ENCODE data around the gene BAZ2B. TPM values are rescaled to one million over a fixed set of nuclear protein-coding genes. Genes with fewer than 3 reads are reported as not detected.

The BAZ2B gene
- total RNA-seq, 4 donors from 2014 or later, result 122 to 181 (median 143) TPM

DNA sequence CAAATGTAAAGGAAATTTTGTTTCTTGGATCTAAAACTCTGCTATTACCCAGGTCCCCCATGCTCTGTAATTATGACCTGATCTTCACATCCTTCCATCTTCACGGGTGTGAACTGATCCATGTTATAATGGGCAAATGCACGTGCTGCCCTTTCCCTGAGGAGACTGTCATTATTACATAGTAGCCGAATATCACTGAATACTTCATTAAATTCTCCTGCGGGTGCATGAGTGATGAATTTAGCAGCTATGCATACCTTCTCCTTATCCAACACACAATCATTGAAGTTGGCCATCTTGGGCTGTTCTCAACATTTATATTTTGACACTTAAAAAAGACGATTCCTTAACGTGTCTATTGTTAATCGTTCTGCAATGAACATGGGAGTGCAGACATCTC is 153.4 kb downstream of the BAZ2B start:
- H3K9me3 ChIP-seq, result no peaks in the 10 kb centered on the region
- intact Hi-C loops (cut with DNase I), result no loop called here
- no peak overlapping the region for H3K27ac ChIP-seq
- TF ChIP-seq, protein P1, sequence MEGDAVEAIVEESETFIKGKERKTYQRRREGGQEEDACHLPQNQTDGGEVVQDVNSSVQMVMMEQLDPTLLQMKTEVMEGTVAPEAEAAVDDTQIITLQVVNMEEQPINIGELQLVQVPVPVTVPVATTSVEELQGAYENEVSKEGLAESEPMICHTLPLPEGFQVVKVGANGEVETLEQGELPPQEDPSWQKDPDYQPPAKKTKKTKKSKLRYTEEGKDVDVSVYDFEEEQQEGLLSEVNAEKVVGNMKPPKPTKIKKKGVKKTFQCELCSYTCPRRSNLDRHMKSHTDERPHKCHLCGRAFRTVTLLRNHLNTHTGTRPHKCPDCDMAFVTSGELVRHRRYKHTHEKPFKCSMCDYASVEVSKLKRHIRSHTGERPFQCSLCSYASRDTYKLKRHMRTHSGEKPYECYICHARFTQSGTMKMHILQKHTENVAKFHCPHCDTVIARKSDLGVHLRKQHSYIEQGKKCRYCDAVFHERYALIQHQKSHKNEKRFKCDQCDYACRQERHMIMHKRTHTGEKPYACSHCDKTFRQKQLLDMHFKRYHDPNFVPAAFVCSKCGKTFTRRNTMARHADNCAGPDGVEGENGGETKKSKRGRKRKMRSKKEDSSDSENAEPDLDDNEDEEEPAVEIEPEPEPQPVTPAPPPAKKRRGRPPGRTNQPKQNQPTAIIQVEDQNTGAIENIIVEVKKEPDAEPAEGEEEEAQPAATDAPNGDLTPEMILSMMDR (IDR thresholded peaks at IDR 0.05), result no peak
- no peak for TF ChIP-seq POLR2A (IDR thresholded peaks at IDR 0.05)
- H3K4me3 ChIP-seq (replicated peaks in 1 of 3), result no peak overlapping the region
- no peaks in the 10 kb centered on the region for H3K27me3 ChIP-seq
- 89 to 97% methylated on average over 7 of the region's 7 CpGs for WGBS, 2 donors
- H3K4me1 ChIP-seq, result no peaks in the 10 kb centered on the region
- no peak for DNase-seq
- H3K36me3 ChIP-seq, result no peaks in the 10 kb centered on the region

DNA sequence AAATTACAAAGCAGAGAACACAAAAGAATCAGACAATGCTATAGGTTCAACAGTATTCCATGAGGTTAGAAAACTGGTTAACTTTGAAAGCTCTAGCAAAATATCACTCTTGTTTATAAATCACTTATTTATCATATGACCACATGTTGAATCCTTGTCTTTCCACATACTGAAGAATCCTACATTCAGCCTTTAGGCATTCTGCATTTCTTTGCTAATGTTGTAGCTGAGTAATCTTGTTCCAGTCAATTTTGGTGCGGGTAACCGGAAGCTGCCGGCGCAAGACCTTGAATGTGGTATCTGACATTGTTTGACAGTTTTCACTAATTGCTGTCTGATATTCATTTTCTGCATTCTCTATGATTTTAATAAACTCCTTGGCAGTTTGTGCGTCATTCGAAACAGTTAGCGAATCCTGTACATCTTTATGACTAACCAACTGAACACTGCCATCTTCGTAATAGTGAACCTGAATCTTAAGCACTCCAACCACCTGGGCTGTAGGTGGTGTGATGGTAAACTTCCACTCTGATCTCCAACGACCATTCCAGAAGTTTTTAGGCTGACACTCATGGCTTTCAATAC is 154.1 kb downstream of the BAZ2B start:
- 94 to 97% methylated on average over 9 of the region's 9 CpGs for WGBS, 2 donors
- H3K36me3 ChIP-seq, result no peaks in the 10 kb centered on the region

DNA sequence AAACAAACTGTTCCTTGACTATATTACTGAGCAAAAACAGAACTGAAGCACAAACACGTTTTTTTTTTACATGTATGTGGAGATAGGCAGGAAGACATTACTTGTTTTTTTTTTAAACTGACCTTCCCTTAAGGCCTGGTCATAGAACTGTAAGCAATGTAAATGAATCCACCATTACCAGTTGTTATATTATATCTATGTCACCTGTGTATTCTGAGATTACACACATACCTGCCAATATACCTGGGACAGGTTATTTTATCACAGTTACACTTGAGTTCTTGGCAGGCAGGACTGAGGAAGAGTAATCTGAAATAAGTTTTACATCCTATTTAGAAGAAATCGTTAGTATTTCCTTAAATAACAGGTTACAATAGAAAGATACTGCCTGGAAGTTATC is 155.3 kb downstream of the BAZ2B start:
- Histone ChIP-seq H3K36me3 (no peaks in the 10 kb centered on the region), H3K4me1 (no peaks in the 10 kb centered on the region), H3K27me3 (no peaks in the 10 kb centered on the region), H3K27ac (no peak overlapping the region), H3K9me3 (no peaks in the 10 kb centered on the region), H3K4me3 (replicated peaks in 1 of 3) (no peak overlapping the region)
- DNase-seq, result no peak
- intact Hi-C loops (cut with DNase I), result no loop called here
- TF ChIP-seq, protein P1 (IDR thresholded peaks at IDR 0.05), result no peak
- no peak for TF ChIP-seq POLR2A (IDR thresholded peaks at IDR 0.05)
- WGBS, 2 donors, result 64% methylated on average over 2 of the region's 2 CpGs

More for the DNA sequence above, 154.1 kb downstream of the BAZ2B start:
- TF ChIP-seq, protein P1 (IDR thresholded peaks at IDR 0.05), result no peak
- Histone ChIP-seq H3K9me3 (no peaks in the 10 kb centered on the region), H3K27ac (no peak overlapping the region), H3K4me1 (no peaks in the 10 kb centered on the region), H3K27me3 (no peaks in the 10 kb centered on the region), H3K4me3 (replicated peaks in 1 of 3) (no peak overlapping the region)
- intact Hi-C loops (cut with DNase I), result no loop called here
- DNase-seq, result no peak

DNA sequence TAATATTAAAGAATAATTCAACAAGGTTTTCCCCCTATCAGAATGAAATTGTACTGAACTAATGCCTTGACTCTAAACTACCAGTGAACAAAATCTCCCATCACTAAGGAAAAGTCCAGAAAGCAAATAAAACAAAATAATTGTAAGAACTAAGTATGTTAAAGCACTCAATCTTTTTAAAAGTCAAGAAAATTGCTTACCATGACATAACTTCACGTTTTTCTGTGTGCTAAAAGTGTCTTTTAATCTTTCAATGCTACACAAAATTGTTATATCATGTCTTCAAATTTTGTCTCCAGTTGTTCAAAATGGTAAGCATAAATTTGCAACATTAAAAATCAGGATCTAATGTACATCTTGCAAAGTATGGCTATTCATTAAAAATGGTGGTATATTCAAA is 156.1 kb downstream of the BAZ2B start:
- no peak for DNase-seq
- H3K27me3 ChIP-seq, result no peaks in the 10 kb centered on the region
- no peak for TF ChIP-seq POLR2A (IDR thresholded peaks at IDR 0.05)
- TF ChIP-seq, protein P1 (IDR thresholded peaks at IDR 0.05), result no peak
- no peak overlapping the region for H3K4me3 ChIP-seq (replicated peaks in 1 of 3)
- peaks cover 0 to 3% of the 10 kb centered on the region in 2 donors for H3K4me1 ChIP-seq
- H3K9me3 ChIP-seq, result no peaks in the 10 kb centered on the region
- WGBS, 2 donors, result 82 to 90% methylated on average over 1 of the region's 1 CpG
- no peaks in the 10 kb centered on the region for H3K36me3 ChIP-seq
- no peak overlapping the region for H3K27ac ChIP-seq
- intact Hi-C loops (cut with DNase I), result no loop called here

DNA sequence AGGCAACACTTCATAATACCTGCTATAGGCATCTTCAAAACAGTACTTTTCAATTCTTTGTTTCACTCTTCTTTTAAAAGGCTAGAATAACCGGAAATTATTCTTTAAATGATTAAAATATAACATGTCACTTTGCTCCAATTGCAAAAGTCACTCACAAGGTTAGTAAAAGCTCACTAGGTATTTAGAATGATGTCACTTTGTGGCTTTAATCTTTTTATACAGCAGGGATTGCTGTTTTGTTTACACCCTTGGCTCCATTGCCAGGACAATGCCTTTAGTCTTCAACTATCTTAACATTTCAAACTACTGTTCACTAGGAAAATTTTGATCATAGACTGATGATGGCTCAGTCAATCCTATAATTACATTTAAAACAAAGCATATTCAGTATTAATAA is 157.1 kb downstream of the BAZ2B start:
- Histone ChIP-seq H3K27me3 (no peaks in the 10 kb centered on the region), H3K4me1 (peaks cover 0 to 5% of the 10 kb centered on the region in 2 donors), H3K27ac (no peak overlapping the region), H3K4me3 (replicated peaks in 1 of 3) (no peak overlapping the region), H3K9me3 (no peaks in the 10 kb centered on the region), H3K36me3 (no peaks in the 10 kb centered on the region)
- intact Hi-C loops (cut with DNase I), result no loop called here
- WGBS, 2 donors, result 89 to 94% methylated on average over 1 of the region's 1 CpG
- TF ChIP-seq POLR2A (IDR thresholded peaks at IDR 0.05), result no peak
- TF ChIP-seq, protein P1 (IDR thresholded peaks at IDR 0.05), result no peak
- DNase-seq, result no peak

Measured in thyroid gland (tissue), 4 donors.